ENCODE data around the gene GFAP.

DNA sequence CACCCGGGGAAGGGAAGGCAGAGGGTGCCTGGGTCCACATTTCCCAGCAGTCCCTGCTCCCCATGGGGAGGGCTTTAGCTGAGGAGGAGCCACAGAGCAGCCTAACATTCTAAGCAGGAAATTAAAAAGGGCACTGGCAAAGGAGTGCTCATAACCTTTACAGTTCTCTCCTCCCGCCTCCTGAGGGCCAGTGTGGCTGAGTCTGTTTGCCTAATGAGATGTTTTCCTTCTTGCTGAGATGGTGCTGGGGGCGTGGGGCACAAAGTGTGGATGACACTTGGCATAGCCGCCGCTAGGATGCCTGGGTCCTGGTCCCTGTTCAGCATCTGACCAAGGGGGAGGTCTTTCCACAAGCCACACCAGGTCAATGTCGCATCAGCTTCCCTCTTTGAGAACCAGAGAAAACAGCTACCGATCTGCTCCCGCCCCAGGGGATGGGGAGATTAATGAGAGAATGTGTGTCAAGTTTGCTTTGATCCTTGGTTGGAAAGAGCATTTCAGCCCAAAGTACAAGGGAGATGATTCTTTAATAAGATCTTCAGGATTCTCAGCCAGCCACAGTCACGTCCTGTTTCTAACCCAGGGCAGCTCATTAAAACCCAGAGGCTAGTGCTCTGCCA lies 26.5 kb upstream of the GFAP start:
- no peak for TF ChIP-seq POLR2A (IDR thresholded peaks at IDR 0.05)
- TF ChIP-seq, protein P1, sequence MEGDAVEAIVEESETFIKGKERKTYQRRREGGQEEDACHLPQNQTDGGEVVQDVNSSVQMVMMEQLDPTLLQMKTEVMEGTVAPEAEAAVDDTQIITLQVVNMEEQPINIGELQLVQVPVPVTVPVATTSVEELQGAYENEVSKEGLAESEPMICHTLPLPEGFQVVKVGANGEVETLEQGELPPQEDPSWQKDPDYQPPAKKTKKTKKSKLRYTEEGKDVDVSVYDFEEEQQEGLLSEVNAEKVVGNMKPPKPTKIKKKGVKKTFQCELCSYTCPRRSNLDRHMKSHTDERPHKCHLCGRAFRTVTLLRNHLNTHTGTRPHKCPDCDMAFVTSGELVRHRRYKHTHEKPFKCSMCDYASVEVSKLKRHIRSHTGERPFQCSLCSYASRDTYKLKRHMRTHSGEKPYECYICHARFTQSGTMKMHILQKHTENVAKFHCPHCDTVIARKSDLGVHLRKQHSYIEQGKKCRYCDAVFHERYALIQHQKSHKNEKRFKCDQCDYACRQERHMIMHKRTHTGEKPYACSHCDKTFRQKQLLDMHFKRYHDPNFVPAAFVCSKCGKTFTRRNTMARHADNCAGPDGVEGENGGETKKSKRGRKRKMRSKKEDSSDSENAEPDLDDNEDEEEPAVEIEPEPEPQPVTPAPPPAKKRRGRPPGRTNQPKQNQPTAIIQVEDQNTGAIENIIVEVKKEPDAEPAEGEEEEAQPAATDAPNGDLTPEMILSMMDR (IDR thresholded peaks at IDR 0.05): no peak
